Spleen (tissue), 7 donors: Measurements from ENCODE around the gene CDC34.

Experiments used
- CTCF ChIP-seq, 11 experiments: fragments of 200-600 bp in 7 of 11; fragments of 450-650 bp in 4 of 11; sonication (generic) in 4 of 11; IDR thresholded peaks in 8 of 11; conservative IDR thresholded peaks in 3 of 11; 1 replicate in 7 of 11; 2 replicates in 4 of 11; pipeline versions ENCODE4 v1.4.0 to v1.8.0; 2016 to 2021; ENCODE audit warnings: antibody characterized with exemption in 11 of 11, inconsistent platforms in 4 of 11, mild to moderate bottlenecking in 1 of 11
- POLR2AphosphoS5 ChIP-seq, 3 donors: sonication (generic); formaldehyde crosslinking; IDR thresholded peaks; one replicate each; pipeline ENCODE4 v1.5.1; 2017; ENCODE audit warnings: antibody characterized with exemption in 3 of 3
- donor health status: DM: no; HTN: no; CAD: no; lungs with moderate emphysema.
- donor health status: DM: no; HTN: no; CAD: no.
- donor health status: DM: no; HTN: no; CAD: no.

GRCh38 chr19:497869-498510, 33.6 kb upstream of the CDC34 start:
- TF ChIP-seq POLR2AphosphoS5 (IDR thresholded peaks at IDR 0.05) (no peak), CTCF (IDR thresholded peaks at IDR 0.05 in 8 of 11, conservative IDR thresholded peaks at IDR 0.05 in 3 of 11) (no peak)
